Activated CD4-positive, alpha-beta T cell treated with anti-CD3 and anti-CD28 coated beads for 24 hours (primary cell): Measurements from ENCODE around the gene PNPLA7.
"Not testable (repeated sequence)": the region's sequence is repeated elsewhere in the genome, so short reads cannot be mapped to it uniquely, and the experiment has no call there.

Source experiments
- DNase-seq, 2 donors: peaks; one replicate each; pipeline ENCODE4 v3.0.0-alpha.2; 2020; ENCODE audit warnings: low read depth in 2 of 2

PNPLA7 gene

DNA sequence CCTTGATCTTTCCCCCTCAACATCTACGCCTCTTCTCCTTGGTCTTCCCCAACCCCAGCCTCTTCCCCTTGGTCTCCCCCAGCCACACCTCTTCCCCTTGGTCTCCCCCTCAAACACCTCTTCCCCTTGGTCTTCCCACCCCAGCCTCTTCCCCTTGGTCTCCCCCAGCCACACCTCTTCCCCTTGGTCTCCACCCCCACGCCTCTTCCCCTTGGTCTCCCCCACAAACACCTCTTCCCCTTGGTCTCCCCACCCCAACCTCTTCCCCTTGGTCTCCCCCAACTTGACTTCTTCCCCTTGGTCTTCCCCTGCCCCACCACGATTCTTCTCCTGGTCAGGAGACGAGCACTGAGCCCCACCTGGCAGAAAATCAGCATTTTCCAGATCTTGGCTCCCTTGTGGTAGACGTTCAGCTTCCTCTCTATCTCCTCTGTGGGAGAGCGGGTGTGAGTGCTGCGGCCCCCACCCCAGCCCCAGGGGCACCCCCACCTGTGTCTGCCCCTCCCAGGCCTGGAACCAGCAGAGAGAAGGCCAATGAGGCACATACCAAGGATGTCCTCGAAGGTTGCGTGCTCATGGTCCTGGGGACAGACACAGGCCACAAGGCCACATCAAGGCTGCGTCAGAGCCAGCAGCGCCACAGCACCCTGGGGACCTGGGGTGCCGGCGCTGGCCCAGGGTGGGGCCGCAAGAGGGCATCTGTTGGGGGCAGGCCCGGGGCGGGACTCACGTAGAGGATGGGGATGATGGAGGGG lies 98.0 kb downstream of the PNPLA7 start:
- no peak for DNase-seq

DNA sequence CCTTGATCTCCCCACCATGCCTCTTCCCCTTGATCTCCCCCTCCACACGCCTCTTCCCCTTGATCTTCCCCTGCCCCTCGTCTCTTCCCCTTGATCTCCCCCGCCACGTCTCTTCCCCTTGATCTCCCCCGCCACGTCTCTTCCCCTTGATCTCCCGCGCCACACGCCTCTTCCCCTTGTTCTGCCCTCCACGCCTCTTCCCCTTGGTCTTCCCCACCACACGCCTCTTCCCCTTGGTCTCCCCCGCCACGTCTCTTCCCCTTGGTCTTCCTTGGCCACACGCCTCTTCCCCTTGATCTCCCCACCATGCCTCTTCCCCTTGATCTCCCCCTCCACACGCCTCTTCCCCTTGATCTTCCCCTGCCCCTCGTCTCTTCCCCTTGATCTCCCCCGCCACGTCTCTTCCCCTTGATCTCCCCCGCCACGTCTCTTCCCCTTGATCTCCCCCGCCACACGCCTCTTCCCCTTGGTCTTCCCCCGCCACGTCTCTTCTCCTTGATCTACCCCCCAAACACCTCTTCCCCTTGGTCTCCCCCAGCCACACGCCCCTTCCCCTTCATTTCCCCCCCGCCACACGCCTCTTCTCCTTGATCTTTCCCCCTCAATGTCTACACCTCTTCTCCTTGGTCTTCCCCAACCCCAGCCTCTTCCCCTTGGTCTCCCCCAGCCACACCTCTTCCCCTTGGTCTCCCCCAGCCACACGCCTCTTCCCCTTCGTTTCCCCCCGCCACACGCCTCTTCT lies 98.8 kb downstream of the PNPLA7 start:
- not testable (repeated sequence) for DNase-seq

DNA sequence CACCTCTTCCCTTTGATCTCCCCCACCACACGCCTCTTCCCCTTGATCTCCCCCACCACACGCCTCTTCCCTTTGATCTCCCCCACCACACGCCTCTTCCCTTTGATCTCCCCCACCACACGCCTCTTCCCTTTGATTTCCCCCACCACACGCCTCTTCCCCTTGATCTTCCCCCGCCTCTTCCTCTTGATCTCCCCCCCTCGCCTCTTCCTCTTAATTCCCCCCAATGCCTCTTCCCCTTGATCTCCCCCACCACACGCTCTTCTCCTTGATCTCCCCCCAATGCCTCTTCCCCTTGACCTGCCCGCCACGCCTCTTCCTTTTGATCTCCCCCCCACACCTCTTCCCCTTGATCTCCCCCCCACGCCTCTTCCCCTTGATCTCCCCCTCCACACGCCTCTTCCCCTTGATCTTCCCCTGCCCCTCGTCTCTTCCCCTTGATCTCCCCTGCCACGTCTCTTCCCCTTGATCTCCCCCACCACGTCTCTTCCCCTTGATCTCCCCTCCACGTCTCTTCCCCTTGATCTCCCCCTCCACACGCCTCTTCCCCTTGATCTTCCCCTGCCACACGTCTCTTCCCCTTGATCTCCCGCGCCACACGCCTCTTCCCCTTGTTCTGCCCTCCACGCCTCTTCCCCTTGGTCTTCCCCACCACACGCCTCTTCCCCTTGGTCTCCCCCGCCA lies 99.5 kb downstream of the PNPLA7 start:
- not testable (repeated sequence) for DNase-seq

DNA sequence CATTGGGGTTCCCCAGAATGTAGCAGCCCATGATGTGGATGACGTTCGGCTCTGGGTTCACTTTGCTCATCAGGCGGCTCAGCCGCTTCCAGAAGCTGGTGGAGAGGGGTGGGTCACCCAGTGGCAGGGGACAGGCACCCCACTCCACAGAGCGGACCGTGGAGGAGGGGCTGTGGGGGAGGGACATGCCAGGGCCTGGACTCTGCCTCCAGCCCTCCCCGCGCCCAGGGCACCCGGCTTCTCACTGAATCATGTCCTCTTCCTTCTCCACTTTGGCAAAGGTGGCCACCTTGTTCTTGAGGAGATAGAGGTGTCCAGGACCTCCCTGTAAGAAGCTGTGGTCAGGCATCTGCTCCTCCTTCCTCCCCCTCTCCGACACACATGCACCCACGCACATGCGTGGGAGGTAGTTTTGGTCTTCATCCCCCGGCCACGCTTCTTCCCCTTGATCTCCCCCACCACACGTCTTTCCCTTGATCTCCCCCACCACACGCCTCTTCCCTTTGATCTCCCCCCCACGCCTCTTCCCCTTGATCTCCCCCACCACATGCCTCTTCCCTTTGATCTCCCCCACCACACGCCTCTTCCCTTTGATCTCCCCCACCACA lies 100.2 kb downstream of the PNPLA7 start:
- DNase-seq = no peak

DNA sequence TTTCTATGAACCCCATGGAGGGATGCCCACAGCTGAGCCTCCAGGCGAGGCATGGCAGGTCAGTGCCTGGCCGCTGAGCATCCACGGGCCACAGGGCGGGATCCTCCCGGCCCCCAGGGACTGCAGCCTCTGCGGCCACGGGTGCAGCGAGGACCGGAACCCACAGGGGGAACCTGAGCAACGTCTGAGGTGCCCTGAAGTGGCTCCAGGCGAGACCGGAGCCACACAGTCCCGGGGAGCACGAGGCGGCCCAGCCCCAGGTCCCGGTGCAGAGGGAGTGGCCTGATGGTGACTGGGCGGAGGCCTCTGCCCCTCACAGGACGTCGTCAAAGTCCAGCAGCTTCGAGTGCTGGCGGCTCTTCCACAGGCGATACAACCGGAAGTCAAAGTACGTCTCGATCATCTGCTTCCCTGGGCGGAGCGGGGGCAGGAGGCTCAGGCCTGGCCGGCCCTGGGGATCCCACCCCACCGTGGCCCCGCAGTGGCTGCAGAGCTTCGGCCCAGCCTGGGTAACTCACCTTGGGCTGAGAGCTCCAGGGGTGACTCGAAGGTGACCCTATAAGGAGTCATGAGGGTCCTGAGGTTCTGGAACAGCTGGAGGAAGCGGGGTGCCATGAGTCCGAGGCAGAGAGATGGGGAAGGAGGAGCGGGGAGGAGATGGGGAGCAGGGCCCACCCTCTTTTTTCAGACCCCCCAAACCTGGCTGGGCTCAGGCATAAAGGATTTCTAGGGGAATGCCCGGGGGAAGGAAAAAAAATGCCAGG lies 100.9 kb downstream of the PNPLA7 start:
- no peak for DNase-seq

DNA sequence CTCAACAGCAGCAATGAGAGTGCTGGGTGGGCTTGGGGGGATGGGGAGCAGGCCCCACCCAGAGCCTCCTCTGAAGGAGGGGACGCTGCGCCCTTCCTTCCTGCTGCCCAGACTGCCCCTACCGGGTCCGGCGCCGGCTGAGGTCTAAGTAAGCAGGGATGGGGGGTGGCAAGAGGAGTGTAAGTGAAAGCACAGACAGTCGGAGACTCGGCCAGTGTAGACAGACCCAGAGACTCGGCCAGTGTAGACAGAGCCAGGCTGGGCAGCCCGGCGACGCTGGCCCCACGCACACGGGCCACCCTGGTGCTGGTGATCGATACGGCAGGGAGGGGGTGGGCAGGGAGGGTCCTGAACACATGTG lies 101.6 kb downstream of the PNPLA7 start:
- DNase-seq = no peak

DNA sequence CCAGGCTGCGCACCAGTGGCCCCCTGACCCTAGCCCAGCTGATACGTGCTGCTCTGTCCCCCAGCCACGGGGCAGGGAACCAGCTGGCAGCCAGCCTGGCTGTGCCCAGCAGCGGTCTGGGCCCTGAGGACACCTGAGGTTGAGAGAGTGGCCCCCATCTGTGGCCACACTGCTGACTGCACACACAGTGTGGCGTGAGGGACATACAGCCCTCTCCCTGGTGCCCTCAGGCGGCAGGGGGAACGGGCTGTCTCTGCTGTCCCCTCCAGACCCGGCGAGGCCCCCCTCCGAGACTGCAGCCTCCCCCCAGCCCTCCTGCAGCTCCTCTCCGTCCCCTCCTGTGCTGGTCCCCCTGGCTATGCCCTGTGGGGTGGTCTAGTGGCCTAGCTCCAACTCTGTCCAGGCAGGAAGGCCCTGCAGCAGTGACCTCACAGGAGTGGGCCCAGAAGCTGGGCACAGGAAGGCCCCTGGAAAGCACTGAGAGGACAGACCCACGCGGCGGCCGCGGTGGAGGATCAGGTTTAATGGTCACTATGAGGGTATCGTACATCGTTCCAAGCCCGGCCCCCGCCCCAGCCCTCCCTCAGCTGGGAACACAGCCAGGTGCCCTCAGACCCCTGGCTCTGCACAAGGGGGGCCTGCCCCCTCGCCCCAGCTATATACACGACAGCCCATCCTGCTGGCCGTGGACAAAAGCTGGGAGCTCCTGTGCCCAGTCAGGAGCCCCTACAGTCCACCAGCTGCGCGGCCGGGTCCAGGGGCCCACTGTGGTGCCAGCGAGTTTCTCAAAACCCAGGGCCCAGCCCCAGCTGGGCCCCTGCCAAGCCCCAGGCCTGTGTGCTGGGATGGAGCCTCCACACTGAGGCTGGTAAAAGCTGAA lies 102.2 kb downstream of the PNPLA7 start:
- DNase-seq = no peak

DNA sequence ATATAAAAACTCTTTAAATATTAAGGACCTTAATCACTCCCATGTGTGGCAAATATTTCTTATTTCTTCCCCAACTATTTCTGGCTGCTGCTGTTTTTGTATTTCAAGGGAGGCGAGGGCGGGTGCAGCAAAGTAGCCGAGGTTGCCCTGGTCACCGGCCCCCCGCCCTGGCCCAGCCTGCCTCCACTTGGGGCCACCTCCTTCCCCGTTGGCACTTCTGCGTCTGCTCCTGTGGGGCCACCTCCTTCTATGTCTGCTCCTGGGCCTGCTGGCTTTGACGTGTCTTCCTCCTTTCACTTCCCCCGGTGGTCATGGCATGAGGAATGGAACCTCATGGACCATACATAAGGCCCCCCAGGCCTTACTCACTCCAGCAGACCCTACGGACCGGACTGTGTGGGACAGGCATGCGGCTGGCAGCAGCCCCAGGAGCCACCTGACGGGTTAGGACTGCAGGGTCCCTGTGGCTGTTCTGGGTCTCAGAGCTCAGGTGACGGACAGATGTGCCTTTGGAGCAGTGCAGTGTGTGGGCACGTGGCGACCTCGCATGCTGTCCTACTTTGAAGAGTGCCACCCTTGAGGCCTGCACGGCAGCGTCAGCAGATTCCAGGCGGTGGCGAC lies 103.2 kb downstream of the PNPLA7 start:
- no peak for DNase-seq

DNA sequence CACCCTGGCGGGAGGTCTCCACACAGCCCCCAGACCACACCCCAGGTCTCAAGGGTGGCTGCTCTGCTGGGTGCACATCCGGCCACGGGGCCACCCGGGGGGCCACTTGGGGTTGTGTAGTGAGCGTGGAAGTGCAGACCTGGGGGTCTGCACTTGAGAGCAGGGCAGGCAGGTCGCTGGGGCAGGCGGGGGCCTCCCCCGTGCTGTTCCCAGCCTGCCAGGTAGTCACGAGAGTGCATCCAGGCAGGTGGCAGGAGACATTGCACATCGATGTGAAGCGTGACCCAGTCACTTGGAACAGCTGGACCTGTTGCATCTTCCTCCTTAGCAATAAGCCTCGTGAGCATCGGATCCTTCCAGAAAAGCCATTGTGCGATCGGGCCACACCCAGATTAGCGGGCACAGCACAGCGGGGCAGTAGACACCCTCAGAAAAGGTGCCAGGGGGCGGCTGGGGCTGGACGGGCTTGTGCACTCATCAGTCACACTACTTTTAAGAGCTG lies 104.2 kb downstream of the PNPLA7 start:
- no peak for DNase-seq

DNA sequence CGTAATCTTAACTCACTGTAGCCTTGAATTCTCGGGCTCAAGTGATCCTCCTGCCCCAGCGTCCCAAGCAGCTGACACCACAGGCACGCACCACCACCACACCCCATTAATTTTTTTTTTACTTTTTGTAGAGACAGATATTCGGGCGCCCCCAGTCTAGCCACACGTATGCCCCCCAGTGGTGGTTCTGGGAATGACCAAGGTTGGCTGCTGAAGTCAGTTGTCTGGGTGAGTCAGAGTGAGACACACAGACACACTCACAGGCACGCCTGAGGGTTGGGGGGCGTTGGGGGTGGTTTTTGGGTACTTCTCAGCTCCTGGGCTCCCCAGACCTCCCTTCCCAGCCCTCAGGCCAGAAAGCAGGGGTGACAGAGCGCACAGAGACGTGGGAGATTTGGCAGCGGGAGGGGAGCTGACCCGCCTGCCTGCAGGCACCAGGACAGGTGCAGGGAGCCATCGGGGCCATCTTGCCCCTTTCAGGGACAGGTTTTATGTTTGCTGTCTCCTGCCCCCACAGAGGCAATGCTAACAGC lies 104.9 kb downstream of the PNPLA7 start:
- peak; percentile 83 to 86 for DNase-seq

DNA sequence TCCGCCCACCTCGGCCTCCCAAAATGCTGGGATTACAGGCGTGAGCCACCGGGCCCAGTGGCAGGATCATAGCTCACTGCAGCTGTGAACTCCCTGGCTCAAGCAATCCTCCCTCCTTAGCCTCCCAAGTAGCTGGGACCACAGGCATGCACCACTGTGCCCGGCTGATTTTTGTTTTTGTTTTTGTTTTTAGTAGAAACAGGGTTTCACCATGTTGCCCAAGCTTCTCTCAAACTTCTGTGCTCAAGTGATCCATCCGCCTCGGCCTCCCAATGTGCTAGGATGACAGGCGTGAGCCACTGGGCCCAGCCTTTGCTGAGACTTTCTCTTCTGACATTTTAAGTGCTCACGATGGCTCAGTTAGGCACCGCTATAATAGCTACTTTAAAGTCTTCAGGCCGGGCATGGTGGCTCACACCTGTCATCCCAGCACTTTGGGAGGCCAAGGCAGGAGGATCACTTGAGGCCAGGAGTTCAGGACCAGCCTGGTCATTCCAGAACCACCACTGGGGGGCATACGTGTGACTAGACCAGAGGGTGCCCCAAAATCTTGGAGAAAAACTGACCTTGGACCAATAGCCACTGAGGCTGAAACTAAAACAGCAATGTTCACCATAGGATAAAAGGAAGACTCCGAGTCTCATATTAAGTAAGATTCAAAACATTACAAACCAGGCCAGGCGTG lies 106.0 kb downstream of the PNPLA7 start:
- no peak for DNase-seq

DNA sequence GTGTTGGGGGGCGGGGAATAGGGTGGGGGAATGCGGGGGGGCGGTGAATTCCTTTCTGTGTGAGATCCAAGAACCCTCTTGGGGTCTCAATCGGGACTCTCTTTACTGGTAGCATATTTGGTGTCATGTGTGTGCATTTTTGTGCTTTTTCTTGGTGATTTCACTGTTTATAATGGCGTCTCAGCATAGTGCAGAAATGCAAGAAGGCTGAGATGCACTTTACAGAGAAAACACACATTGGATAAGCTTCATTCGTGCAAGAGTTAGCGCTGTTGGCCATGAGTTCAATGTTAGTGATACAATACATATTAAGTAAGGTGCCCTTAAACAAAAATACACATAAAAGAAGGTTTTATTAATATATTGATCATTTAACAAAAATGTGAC lies 108.3 kb downstream of the PNPLA7 start:
- DNase-seq = no peak

DNA sequence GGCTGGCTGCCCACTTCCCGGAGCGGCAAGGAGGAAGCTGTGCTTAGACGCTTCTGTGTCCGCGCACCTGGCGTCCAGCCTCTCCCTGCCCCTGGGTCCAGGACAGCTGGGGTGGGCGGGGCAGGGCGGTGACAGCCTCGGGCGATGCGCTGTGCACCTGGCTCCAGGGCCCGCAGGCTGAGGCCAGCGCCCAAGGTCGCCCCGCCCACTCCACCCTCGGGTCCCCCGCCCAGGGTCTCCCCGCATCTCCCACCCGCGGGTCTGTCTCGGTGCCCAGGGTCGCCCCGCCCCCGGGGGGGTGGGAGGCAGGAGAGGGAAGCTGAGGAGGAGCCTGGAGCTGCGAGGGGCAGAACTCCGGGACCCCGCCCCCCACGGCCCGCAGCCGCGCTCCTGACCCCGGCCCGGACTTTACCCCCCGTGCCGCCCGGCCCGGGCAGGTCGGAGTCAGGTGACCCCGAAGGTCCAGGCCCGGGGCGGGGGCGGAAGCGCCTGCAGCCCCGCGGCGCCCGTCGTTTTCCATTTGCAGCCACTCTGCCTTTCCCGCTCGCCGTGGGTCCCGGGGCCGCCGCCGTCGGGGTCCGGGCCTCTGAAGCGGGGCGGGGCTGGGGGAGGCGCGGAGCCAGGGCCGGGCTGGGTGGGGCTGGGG lies 108.8 kb downstream of the PNPLA7 start, which contains the start of gene ENTPD8:
Gene ENTPD8 (minus strand): TSS at position 69 of the 646 bp plus-strand sequence. CDS start 3,072 bp downstream, outside the sequence.
- no peak for DNase-seq

DNA sequence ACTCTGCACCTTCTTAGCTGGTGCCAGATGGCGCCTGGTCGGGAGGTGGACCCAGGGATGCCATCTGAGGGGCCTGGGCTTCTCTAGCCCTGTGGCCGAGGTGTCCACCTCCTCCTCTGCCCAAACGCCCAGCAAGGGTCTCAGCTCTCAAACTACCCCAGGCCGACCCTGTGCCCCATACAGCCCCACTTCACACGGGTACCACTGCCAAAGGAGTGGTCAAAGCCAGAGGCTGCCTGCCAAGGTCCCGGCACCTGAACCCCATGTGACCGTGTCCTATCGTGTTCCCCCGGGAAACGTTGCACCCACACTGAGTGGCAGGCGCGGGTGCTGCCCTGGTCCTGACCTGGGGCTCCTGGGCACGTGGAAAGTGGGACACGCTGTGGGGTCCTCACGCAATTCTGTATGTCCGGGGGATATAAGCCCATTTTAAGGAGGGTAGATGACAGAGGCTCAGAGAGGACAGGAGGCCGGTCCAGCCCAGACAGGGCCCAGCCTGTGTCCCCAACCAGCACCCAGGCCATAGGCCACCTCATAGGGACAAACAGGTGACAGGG lies 111.0 kb downstream of the PNPLA7 start:
- DNase-seq = no peak

DNA sequence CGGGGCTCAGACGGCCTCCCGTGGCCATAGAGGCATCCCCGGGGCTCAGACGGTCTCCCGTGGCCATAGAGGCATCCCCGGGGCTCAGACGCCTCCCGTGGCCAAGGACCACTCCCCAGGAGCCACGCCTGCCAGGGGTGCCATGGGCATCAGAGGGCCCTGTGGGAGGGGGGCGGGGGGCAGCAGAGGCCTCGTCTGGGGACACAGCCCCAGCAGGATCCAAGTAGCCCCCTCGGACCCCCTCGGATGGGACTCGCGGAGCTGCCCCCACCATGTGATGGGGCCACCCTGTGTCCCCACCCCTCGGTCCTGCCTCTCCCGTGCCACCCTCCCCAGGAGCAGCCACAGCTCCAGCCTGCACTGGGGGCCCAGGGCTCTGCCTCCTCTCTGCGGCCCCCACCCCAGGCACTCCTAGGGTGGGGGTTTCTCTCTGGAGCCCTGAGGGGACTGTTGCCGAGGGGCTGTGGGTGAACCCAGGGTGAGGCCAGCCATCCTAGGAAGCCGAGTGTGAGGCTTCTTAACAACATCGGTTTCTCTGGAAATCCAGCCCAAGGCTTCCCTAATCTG lies 111.5 kb downstream of the PNPLA7 start:
- DNase-seq = no peak

DNA sequence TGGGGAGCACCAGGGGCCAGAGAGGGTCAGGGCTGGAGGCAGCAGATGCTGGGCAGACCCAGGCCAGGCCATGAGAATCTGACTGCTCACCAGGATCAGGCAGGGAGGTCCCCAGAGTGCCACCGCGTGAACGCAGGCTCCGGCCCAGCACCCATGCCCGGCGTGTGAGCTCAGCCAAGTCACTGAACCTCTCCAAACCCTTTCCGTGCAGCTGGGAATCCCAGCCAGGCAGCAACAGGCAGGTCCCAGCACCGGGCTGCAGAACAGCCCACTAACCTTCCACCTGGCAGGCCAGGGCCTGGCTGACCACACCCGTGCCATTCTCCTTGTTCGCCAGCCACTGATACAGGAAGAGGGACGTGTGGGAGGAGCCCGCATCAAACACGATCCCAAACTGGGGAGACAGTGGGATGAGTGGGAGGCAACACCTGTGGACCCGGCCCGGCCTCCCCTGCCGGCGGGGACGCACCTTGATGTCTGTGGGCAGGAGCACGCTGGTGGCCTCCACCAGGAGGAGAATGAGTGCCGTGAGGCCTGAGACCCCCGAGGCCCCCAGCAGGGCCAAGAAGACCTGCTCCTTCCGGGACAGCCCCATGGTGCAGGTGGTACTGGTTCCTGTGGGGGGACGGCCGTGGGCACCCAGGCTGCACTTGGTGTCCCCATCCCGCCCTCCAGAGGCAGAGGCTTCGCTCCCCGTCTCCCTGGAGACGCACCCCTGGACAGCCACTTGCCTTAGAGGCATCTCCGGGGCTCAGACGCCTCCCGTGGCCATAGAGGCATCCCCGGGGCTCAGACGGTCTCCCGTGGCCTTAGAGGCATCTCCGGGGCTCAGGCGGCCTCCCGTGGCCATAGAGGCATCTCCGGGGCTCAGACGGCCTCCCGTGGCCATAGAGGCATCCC lies 112.3 kb downstream of the PNPLA7 start:
- no peak for DNase-seq
